Vagina (tissue), 2 donors: Measurements from ENCODE around the gene SOX9. TPM values are rescaled to one million over a fixed set of nuclear protein-coding genes. Genes with fewer than 3 reads are reported as not detected.

Source experiments
- DNase-seq, 2 donors: peaks; one replicate each; pipeline ENCODE4 v3.0.0-alpha.2; 2017; ENCODE audit errors: extremely low spot score in 2 of 2
- H3K27ac ChIP-seq: fragments of 200-600 bp; sonication (generic); one replicate; pipeline ENCODE4 v1.5.1; 2019
- H3K27me3 ChIP-seq: fragments of 200-600 bp; sonication (generic); one replicate; pipeline ENCODE4 v1.5.1; 2019
- H3K36me3 ChIP-seq, 2 donors: fragments of 200-600 bp; sonication (generic); one replicate each; pipeline ENCODE4 v1.5.1; 2017 to 2019
- H3K4me1 ChIP-seq: fragments of 200-600 bp; sonication (generic); one replicate; pipeline ENCODE4 v1.5.1; 2019
- H3K4me3 ChIP-seq, 2 donors: fragments of 200-600 bp; sonication (generic); 1 replicate in 1 of 2; 2 replicates in 1 of 2; pipeline ENCODE4 v1.5.1; 2016 to 2019
- H3K9me3 ChIP-seq: fragments of 200-600 bp; sonication (generic); one replicate; pipeline ENCODE4 v1.5.1; 2019
- POLR2A ChIP-seq, 2 donors: fragments of 450-650 bp; IDR thresholded peaks; one replicate each; pipeline ENCODE4 v1.6.1; 2017; ENCODE audit warnings: antibody characterized with exemption in 2 of 2, mild to moderate bottlenecking in 2 of 2, moderate library complexity in 2 of 2
- POLR2AphosphoS5 ChIP-seq, 2 donors: sonication (generic); formaldehyde crosslinking; IDR thresholded peaks; one replicate each; pipeline ENCODE4 v1.9.0; 2017; ENCODE audit warnings: antibody characterized with exemption in 2 of 2, mild to moderate bottlenecking in 2 of 2, low read depth in 1 of 2; ENCODE audit not compliant: insufficient read depth in 1 of 2
- intact Hi-C: fragments of 100-400 bp; cut with DNase I; formaldehyde crosslinking; loops from one replicate; pipeline ENCODE4 v1.15.1; 2023
- total RNA-seq: library from RNA; depleted of rRNA; stranded (reverse); fragments of >200 nt; gene quantifications from one replicate; pipeline ENCODE4 v1.2.3, GENCODE V29; 2016
- TF ChIP-seq, protein P1 (sequence below), 3 experiments: fragments of 450-650 bp in 2 of 3; fragments of 200-600 bp in 1 of 3; sonication (generic) in 1 of 3; IDR thresholded peaks; one replicate each; pipeline ENCODE4 v1.5.1; 2017 to 2019; ENCODE audit warnings: antibody characterized with exemption in 3 of 3, mild to moderate bottlenecking in 2 of 3, moderate library complexity in 2 of 3

Gene SOX9
- total RNA-seq, 1 donor from 2014 or later, result 22.8 TPM

DNA sequence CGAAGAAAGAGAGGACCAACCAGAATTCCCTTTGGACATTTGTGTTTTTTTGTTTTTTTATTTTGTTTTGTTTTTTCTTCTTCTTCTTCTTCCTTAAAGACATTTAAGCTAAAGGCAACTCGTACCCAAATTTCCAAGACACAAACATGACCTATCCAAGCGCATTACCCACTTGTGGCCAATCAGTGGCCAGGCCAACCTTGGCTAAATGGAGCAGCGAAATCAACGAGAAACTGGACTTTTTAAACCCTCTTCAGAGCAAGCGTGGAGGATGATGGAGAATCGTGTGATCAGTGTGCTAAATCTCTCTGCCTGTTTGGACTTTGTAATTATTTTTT is 3.6 kb downstream of the SOX9 start:
- H3K27ac ChIP-seq, result no peak overlapping the region
- no peak overlapping the region for H3K4me3 ChIP-seq
- peaks cover 39% of the 10 kb centered on the region for H3K4me1 ChIP-seq
- no peak for DNase-seq
- no peaks in the 10 kb centered on the region for H3K9me3 ChIP-seq
- H3K36me3 ChIP-seq, result no peaks in the 10 kb centered on the region
- TF ChIP-seq, protein P1, sequence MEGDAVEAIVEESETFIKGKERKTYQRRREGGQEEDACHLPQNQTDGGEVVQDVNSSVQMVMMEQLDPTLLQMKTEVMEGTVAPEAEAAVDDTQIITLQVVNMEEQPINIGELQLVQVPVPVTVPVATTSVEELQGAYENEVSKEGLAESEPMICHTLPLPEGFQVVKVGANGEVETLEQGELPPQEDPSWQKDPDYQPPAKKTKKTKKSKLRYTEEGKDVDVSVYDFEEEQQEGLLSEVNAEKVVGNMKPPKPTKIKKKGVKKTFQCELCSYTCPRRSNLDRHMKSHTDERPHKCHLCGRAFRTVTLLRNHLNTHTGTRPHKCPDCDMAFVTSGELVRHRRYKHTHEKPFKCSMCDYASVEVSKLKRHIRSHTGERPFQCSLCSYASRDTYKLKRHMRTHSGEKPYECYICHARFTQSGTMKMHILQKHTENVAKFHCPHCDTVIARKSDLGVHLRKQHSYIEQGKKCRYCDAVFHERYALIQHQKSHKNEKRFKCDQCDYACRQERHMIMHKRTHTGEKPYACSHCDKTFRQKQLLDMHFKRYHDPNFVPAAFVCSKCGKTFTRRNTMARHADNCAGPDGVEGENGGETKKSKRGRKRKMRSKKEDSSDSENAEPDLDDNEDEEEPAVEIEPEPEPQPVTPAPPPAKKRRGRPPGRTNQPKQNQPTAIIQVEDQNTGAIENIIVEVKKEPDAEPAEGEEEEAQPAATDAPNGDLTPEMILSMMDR (IDR thresholded peaks at IDR 0.05), result no peak
- TF ChIP-seq POLR2A (IDR thresholded peaks at IDR 0.05) (no peak), POLR2AphosphoS5 (IDR thresholded peaks at IDR 0.05; ENCODE audit: insufficient read depth in 1 of 2, low read depth in 1 of 2) (no peak)
- H3K27me3 ChIP-seq, result peaks cover 11% of the 10 kb centered on the region
- intact Hi-C loops, result no loop called here

- no peaks in the 10 kb centered on the region for H3K36me3 ChIP-seq
- no peak for DNase-seq
- H3K27ac ChIP-seq, result no peak overlapping the region
- no peak overlapping the region for H3K4me3 ChIP-seq
- H3K27me3 ChIP-seq, result peaks cover 11% of the 10 kb centered on the region
- intact Hi-C loops, result no loop called here
- TF ChIP-seq POLR2AphosphoS5 (IDR thresholded peaks at IDR 0.05; ENCODE audit: insufficient read depth in 1 of 2, low read depth in 1 of 2), result no peak
- TF ChIP-seq, protein P1 (IDR thresholded peaks at IDR 0.05), result no peak
- no peak for TF ChIP-seq POLR2A (IDR thresholded peaks at IDR 0.05)
- H3K9me3 ChIP-seq, result no peaks in the 10 kb centered on the region
- H3K4me1 ChIP-seq, result peaks cover 32% of the 10 kb centered on the region
Measured at GRCh38 chr17:72125226-72125651, 4.4 kb downstream of the SOX9 start.

- intact Hi-C loops, result no loop called here
- no peak for TF ChIP-seq POLR2A (IDR thresholded peaks at IDR 0.05)
- TF ChIP-seq POLR2AphosphoS5 (IDR thresholded peaks at IDR 0.05; ENCODE audit: insufficient read depth in 1 of 2, low read depth in 1 of 2), result no peak
- TF ChIP-seq, protein P1 (IDR thresholded peaks at IDR 0.05), result no peak
- peaks cover 11% of the 10 kb centered on the region for H3K27me3 ChIP-seq
Measured at GRCh38 chr17:72125742-72126141, 4.9 kb downstream of the SOX9 start.

DNA sequence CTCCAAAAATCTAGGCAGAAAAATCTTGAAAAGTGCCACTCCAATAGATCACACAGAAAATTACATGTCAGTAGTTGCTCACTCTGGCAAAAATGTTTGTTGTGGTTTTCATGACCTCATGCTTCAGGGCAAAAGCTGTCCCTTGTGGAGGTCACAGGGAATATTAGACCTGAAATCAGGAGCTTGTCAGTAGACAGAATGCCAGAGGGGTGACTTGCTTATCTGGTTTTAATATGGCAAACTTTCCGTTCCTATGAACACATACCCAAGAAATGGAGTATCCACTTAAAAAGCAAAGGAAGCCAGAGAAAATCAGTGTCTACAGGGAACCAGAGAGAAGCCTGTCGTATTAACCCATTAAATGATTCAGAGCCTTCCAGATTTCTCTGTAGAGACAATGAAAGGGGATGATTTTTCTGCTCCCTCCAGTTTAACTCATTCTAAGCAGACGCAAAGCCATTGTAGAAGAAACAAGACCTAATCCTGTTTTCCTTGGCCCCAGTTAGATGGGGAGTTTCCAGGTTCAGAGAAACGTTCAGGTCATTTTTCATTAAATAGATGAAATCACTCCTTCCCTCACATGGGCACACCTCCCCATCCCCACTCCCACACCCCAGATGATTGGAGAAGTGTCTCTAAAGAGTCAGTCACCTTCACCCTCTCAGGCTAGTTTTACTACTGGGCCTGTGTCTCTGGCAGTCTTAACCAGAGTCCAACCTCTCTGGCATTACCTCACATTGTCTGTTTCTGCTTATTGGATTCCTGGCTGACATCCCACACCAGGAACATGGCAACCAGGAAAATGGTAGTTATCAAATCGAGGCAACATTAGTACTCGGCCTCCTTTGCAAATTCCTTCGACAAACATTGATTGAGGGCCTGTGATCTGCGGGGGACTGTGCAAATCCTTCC is 6.0 kb downstream of the SOX9 start:
- Histone ChIP-seq H3K4me1 (peaks cover 18% of the 10 kb centered on the region), H3K27me3 (peaks cover 4% of the 10 kb centered on the region), H3K27ac (no peak overlapping the region), H3K9me3 (no peaks in the 10 kb centered on the region), H3K4me3 (no peak overlapping the region), H3K36me3 (no peaks in the 10 kb centered on the region)
- intact Hi-C loops, result no loop called here
- TF ChIP-seq, protein P1 (IDR thresholded peaks at IDR 0.05), result no peak
- TF ChIP-seq POLR2A (IDR thresholded peaks at IDR 0.05) (no peak), POLR2AphosphoS5 (IDR thresholded peaks at IDR 0.05; ENCODE audit: insufficient read depth in 1 of 2, low read depth in 1 of 2) (no peak)
- DNase-seq, result no peak

More at GRCh38 chr17:72125742-72126141, 4.9 kb downstream of the SOX9 start:
- Histone ChIP-seq H3K36me3 (no peaks in the 10 kb centered on the region), H3K4me1 (peaks cover 29% of the 10 kb centered on the region), H3K4me3 (no peak overlapping the region), H3K9me3 (no peaks in the 10 kb centered on the region), H3K27ac (no peak overlapping the region)
- no peak for DNase-seq

- intact Hi-C loops, result no loop called here
- no peaks in the 10 kb centered on the region for H3K36me3 ChIP-seq
Measured at GRCh38 chr17:72128039-72128438, 7.2 kb downstream of the SOX9 start.

More at GRCh38 chr17:72128039-72128438, 7.2 kb downstream of the SOX9 start:
- H3K4me1 ChIP-seq, result peaks cover 6% of the 10 kb centered on the region
- no peak overlapping the region for H3K27ac ChIP-seq
- no peaks in the 10 kb centered on the region for H3K9me3 ChIP-seq
- H3K27me3 ChIP-seq, result no peaks in the 10 kb centered on the region
- TF ChIP-seq POLR2AphosphoS5 (IDR thresholded peaks at IDR 0.05; ENCODE audit: insufficient read depth in 1 of 2, low read depth in 1 of 2) (no peak), POLR2A (IDR thresholded peaks at IDR 0.05) (no peak)
- TF ChIP-seq, protein P1 (IDR thresholded peaks at IDR 0.05), result no peak
- DNase-seq, result no peak
- H3K4me3 ChIP-seq, result no peak overlapping the region
